Stimulated activated CD8-positive, alpha-beta memory T cell treated with anti-CD3 and anti-CD28 coated beads, Interleukin-4, amount 100 ng/mL, for 48 hours (primary cell): ENCODE data around the gene SLMAP.
"Not testable (repeated sequence)": the region's sequence is repeated elsewhere in the genome, so short reads cannot be mapped to it uniquely, and the experiment has no call there.

ENCODE experiments used
- DNase-seq: peaks from one replicate; pipeline ENCODE4 v3.0.0-alpha.2; 2020

The SLMAP gene

DNA sequence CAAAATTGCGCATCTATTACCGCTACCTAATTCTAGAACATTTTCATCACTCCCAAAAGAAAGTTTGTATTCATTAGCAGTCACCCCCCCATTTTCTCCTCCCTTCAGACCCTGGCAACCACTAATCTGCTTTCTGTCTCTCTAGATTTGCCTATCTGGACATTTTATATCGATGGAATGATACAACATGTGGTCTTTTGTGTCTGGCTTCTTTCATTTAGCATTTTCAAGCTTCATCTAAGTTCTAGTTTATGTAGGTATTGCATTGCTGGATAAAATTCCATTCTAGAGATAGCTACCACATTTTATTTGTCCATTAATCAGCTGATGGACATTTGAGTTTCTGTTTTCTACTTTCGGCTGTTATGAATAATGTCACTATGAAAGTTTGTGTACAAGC, 38.4 kb downstream of the SLMAP start:
- no peak for DNase-seq

DNA sequence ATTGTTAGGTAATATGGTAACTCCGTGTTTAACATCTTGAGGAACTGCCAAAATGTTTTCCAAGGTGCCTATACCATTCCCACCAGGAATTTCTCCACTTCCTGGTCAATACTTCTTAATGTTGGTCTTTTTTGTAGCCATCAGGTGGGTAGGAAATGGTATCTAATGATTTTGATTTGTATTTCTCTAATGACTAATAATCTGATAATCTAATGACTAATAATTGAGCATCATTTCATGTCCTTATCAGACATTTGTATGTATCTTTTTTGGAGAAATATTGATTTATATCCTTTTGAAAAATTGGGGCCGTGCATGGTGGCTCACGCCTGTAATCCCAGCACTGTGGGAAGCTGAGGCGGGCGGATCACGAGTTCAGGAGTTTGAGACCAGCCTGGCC, 38.8 kb downstream of the SLMAP start:
- no peak for DNase-seq

DNA sequence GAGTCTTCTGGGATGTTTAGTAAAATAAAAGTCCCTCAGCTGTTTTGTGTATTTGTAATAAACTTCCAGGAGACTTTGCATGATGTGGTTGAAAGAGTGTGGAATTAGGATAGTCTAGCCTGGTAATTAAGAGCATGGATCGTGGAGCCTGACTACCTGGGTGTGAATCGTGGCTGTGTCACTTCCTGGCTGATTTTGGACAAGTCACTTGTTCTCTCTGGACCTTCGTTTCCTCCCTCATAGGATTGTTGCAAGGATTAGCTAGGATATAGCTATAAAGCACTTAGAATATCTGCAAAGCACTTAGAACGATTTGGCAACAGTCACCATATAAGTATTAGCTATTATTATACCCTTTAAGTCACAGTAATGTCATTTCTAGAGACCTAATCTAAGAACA, 40.2 kb downstream of the SLMAP start:
- DNase-seq = no peak

DNA sequence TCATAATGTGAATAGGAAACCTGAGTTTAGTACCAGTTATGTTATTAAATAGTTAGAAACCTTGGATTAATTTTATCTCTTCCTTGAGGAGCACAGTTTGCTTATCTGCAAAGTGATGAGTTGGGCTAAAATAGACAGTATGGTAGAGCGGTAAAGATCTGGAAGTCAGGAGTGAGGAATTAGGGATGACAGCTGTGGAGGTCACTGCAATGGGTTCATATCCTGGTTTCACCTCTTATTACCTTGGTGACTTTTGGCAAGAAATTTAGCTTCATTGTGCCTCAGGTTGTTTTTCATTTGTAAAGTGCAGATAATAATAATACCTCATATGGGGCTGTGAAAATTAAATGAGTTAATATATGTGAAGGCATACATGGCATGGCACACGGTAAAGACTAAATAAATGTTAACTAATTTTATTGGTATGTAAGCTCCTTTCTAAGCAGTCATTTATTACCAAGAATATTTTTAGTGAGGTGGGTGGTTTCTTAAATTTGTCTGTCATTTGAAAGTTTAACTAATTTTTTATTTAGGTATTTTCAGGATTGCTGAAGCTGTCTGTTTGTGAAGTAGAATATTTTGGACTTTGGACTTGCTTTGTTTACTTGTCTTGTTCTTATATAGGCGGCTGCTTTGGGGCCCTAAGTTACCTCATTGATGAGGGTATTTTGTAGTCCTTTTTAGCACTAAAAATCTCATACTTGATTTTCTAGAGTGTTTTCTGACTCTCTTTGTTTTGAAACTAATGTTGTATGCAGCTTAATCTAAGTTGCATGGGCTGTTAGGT, 41.8 kb downstream of the SLMAP start:
- DNase-seq = no peak

DNA sequence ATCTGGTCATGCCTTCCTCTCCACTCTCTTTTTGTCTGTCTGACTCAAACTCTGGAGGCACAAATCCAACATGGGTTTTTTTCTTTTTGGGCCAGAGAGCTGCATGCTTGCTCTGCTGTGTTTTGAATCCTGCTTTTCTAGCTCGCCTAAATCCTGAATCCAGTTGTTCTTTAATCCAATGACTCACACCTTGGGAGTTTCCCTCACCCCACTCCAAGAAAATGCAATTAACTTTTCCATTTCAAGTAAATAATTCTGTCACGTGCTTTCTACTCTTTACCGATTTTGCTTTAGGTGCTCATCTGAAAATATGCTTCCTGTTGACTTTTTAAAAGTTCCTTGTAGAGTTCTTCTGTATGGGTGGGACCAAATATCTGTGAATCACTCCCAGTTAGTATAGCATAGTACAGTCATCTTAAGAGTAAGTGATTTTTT, 47.6 kb downstream of the SLMAP start:
- DNase-seq = no peak

DNA sequence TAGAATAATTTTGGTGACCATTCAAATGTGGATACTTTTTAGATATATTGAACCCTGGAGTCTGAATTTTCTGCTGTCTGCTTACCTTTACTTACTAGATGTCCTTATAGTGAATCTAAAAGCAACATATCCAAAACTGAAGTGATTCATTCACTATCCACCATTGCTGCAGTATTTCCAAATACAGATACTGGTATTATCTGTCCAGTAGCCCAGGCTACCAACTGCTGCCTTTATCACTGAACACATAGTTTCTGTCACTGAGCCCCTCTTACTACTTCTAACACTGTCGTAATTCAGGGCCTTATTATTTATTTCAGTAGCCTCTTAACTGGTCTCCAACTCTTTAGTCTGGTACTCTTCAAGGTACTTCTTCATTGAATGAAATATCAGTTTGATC, 49.2 kb downstream of the SLMAP start:
- DNase-seq = no peak

DNA sequence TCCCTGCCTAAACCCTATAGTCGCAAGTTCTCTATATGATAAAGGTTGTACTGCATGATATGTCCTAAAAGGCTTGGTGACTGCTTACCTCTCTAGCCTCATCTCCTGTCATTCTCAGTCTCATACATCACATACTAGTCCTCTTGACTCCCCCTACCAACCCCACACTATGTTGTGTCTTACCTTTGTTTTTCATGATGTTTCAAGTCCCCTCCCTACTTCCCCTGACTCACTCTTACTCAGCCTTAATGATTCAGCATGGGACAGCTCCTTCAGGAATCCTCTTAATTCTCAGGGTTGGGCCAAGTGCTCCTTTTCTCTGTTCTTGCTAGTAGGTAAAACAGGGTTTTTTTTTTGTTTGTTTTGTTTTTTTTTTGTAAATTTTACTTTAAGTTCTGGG, 49.6 kb downstream of the SLMAP start:
- no peak for DNase-seq

DNA sequence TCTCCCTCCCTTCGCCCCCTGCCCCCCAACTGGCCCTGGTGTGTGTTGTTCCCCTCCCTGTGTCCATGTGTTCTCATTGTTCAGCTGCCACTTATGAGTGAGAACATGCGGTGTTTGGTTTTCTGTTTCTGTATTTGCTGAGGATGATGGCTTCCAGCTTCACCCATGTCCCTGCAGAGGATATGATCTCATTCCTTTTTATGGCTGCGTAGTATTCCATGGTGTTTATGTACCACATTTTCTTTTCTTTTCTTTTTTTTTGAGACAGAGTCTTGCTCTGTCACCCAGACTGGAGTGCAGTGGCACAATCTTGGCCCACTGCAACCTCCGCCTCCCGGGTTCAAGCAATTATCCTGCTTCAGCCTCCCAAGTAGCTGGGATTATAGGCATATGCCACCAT, 50.1 kb downstream of the SLMAP start:
- not testable (repeated sequence) for DNase-seq

DNA sequence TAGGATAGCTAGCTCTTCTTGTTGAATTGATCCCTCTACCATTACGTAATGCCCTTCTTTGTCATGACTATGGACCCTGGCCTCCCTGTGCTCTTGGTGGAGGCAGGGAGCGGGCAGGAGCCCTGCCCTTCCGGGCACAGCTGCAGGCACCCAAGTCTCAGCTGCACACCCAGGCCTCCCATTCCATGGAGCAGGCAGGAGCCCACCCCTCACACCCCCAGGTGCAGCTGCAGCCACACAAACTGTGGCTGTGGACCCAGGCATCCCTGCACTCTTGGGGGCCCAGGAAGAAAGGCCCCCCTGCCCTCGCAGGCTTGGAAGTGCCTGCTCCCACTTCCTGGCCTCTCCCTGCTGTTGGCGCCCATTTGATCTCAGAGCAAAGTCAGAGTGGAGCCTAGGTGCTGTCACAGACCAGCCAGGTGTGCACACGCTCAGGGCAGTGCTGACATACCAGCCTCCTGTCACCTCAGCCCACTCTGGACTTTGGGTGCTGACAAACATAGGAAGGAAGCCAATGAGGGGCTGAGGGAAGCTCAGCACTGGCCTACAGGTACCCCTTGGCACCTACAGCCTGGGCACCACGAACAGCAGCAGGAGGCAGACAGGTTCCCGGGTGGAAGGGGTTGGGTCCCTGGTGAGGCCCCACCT, 53.0 kb downstream of the SLMAP start:
- DNase-seq = no peak

DNA sequence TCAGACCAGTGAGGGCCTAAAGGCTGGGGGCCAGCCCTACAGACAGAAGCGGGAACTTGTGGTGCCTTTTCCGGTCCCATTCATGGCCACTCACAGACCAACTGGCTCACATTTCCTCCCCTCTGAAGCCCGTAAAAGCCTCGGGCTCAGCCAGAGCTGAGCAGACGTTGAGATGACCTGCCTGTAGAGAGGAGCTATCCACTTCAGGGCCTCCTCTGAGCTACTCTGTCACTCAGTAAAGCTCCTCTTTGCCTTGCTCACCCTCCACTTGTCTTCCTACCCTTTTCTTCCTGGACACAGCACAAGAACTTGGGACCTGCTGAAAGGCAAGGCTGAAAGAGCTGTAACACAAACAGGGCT, 53.5 kb downstream of the SLMAP start:
- DNase-seq = no peak

DNA sequence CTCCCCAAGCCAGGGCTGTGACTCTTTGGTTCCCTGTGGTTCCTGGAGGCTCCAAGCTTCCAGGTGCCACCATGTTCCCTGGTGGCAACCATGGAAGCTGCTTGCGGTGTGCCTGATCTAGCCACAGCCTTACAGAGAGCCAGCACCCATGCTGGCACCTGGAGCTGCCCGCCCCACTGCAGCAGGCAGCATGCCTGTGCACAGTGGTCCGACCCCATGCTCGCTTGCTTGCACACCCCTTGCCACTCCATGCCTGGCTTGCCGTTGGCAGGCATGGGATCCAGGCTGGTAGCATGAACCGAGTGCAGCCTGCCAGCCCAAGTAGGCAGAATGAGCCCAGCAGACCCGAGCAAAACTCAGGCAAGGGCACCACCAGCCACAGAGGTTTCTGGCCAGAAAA, 53.9 kb downstream of the SLMAP start:
- DNase-seq = no peak

DNA sequence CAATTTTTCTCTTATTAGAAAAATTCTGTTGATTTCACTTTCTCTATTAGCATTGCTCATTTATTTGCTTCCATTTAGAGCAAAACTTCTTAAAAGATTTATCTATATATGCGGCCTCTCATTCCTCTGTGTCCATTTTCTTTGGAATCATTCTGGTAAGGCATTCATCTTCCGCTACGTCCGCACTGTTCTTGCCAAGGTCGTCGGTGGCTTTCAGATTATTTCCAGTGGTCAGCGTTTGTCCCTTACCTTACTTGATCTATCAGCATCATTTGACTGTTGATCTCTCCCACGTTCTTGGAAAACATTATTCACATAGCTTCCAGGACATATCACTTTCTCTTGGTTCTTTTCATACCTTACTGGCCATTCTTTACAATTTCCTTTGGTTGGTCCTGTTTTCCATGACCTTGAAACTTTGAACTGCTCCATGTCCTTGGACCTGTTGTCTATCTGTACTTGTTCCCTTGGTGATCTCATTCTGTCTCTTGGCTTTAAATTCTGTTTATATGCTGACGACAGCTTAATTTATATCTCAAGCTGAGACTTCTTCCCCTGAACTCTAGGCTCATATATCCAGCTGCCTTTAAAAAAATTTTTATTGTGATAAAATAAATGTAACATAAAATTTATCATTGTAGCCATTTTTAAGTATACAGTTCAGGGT, 54.5 kb downstream of the SLMAP start:
- no peak for DNase-seq

DNA sequence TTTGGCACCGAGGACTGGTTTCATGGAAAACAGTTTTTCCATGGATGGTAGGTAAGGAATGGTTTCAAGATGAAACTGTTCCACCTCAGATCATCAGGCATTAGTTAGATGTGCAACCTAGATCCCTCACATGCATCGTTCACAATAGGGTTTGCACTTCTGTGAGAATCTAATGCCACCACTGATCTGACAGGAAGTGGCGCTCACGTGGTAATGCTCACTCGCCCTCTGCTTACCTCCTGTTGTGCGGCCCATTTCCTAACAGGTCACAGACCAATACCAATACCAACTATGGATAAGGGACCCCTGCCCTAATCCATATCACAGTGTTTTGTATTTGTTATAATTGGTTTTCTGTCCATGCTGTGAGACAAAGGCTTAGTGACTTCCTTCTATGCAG, 58.9 kb downstream of the SLMAP start:
- DNase-seq = peak; percentile 42

DNA sequence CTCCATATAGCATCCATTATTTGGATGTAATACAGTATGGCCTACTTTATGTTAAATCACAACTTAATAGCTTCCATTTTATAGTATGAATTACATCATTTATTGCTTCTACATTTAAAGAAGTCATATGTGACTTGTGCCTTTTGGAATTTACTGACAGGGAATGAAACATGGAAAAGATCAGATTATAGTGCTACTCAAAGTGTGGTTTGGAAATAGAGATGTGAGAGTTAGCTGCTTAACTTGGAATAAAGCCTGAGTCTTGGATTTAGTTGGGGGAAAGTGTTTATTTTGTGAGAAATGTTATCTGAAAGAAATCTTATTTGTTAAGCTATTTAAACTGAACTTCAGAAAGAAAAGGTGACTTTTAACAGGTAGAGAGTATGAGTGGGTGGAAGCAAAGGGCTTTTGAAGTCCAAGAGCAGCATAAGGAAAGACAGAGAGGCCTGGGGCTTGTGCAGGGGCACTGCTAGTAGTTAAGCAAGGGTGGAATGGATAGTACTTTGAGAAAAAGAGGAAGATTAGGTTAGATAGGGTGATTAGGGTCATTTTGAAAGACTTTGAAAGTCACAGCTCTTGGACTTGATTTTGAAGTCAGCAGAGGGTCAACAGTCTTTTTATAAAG, 60.5 kb downstream of the SLMAP start:
- no peak for DNase-seq

DNA sequence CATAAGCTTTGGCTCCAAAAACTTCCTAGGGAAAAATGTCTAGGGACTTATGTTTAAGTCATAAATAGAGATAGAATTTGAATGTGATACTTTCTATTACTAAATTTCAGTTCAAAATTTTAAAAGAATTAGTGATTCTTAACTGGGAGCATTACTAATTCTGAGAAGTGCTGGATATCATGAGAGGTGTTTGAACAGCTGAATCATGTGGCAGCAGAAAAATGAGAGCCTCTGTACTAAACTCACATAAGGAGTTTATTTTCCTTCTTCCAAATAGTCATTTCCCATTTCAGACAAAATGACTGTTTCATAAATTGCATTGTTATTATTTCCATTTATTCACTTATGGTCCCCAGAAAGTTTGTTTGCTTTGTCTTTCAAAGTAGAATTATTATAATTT, 62.7 kb downstream of the SLMAP start:
- no peak for DNase-seq

DNA sequence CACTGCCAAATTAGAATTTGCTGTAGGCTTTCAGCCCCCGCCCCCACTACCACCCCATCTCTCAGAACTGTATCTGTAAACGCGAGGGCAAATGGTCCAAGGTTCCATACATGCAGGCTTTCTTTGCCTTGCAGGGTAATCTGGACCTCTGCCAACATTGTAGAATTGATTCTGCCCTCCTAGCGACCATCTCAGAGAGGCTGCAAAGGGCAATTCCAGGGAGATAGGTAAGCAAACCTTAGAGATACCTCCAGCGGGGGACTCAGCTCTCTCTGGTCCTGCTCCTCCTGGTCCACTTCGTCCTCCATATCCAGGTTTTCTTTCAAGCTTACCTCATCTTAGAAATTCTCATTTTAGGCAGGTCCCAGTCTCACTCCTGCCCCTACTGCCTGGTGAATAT, 64.4 kb downstream of the SLMAP start:
- DNase-seq = no peak

DNA sequence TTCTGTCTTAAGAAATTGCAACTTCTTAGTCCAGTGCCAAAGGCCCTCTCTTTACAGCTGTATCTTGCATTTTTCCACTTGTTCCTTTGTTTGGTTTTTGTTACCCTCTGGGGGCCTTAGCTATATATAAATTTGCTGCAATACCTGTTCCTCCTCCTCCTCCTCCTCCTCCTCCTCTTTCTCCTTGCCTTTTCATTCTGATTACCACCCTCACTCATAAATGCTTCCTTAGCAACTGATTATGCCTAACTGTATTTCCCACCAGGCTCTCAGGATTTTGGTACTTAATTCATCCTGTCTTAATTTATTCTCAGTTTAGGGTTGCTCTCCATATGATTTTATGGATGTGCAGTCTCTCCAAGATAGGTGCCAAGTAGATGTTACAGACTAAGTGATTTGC, 65.7 kb downstream of the SLMAP start:
- no peak for DNase-seq

DNA sequence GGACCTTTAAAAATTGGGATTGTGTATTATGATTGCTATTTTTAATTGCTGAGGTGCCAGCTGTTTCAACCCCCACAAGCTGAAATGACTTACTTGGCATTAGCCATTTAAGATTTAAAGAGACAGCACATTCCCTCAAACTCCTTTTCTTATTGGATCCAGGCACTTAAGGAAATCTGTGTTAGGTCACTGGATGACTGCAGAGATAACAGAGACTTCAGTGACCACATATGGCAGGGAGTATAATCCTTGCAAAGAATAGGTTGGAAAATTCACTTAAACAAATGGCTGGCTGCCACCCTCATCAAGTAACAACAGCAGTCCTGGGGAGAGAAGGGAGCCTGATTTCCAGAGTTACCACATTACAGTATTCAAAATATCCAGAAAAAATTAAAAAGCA, 66.6 kb downstream of the SLMAP start:
- DNase-seq = no peak

DNA sequence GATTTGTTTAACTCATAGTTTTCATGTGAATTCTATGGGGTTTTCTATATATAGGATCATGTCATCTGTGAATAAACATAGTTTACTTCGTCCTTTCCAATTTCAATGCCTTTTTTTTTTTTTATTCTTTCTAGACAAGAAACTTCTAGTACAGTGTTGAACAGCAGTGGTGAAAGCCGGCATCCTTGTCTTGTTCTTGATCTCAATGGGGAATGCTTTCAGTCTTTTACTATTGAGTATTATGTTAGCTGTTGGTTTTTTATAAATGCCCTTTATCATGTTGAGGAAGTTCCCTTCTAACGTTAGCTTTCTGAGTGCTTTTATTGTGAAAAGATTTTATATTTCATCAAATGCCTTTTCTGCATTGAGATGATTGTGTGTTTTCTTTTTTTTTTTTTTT, 69.0 kb downstream of the SLMAP start:
- no peak for DNase-seq

DNA sequence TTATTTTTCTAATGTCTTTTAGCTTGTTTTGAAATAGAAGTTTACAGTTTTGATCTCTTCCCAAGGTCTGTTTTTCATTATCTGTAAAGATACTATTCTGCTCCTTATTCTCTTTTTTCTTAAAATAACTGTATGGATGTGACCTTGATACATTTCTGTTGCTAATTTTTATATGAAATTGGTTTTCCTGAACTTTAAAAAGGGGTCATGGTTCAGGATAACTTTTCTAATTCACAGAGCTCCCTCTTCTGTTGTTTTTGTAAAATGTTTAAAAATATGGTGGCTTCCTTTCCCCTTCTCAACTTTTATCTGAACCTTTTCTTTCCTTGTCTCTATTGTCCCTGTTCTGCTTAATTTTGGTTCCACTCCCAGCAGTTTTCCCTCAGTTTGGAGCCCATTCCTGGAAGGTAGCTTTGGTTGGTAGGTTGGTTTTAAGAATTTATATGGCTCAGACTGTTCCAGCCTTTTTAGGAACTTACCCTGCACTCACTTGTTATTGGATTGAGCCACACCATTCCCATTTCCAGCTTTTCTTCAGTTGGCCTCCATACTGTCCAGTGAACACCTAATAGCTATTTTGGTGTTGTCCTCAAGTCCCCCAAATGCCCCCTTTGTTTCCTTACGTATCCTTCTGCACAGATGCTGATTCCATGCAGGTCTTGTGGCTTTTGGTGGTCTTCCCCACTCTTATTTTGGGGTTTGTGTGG, 70.3 kb downstream of the SLMAP start:
- DNase-seq = no peak

DNA sequence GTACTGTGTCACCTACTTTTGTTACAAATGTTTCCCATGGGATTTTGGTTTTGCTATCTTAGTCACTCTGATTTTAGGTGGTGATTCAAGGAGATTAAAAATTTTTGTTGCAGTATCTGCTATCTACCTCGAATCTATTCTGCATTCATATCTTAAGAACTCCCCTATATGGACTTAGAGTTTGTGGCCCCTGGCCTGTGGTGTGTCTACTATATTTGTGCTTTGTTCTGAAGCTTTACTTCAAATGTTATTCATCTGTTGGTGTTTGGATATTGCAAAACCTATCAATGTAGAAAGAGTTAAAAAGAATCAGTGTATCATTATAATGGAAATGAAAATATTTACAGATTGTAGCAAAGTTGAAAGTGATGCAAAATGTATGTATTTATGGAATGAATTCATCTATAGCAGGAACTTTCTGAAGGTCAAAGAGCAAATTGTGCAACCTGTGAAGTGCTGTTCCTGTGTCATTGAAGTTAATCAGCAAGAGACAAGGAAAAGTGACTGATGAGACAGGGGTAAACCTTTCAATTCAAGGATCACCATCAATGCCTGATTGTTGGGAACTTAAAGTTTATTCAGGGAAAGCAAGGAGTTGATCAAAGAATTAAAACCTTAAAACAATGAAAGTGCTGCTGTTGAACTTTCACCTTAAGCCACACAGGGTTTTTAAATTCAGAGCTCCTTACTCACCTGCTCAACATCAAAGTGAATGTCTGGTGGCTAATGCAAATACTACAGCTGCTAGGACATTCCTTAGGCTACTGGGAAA, 71.0 kb downstream of the SLMAP start:
- DNase-seq = no peak

DNA sequence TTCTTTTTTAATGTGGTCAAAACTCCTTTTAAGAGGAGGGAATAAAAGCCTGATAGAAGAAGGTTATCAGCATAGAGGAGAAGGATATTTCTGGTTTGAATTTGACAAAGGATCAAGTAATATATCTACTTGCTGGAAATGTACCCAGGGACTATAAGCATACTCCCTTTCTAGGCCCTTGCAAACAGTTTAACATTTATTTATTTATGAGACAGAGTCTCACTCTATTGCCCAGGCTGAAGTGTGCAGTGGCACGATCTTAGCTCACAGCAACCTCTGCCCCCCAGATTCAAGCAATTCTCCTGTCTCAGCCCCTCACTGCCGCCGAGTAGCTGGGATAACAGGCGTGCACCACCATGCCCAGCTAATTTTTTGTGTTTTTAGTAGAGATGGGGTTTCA, 71.6 kb downstream of the SLMAP start:
- DNase-seq = no peak
